DND-41 (cell line): ENCODE measurements around the gene MS4A13.

Source experiments
- EZH2 ChIP-seq: IDR thresholded peaks from 3 replicates; pipeline ENCODE4 v1.6.1; 2012; ENCODE audit warnings: borderline replicate concordance, low read depth, mild to moderate bottlenecking, moderate library complexity, low read length, inconsistent platforms; ENCODE audit not compliant: severe bottlenecking
- TF ChIP-seq, protein P1 (sequence below): IDR thresholded peaks from 2 replicates; pipeline ENCODE4 v1.5.1; 2012; ENCODE audit warnings: borderline replicate concordance, low read length, moderate library complexity, mild to moderate bottlenecking; ENCODE audit not compliant: poor library complexity, severe bottlenecking; ENCODE audit errors: extremely low read depth

DNA sequence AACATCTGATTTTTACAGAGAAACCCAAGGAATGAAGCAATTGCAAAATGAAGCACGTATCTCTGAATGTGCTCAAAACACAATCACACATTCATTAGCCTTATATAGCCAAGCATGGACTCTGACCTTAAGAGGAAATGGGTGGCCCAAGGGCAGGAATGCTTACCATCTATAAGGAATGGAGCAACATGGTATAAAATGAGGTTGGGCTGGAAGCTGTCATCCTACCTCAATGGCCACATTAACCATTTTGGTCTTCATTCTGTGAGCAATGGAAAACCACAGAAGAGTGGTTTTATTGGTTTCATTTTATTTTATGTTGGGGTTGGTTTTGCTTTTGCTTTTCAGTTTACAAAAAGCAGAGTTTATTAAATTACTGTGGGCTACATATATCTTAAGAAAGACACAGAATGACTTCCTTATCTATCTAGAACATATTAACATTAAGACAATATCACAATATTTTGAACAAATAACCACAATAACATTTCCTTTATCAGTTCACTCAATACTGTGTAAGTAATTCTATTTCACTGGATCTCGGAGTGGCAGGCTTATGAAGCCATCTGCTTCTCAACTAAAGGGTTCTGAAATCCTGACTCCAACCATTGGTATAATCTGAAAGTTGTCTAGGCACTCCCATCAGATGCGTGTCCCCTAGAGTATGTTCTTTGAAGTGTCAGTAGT, 10.8 kb upstream of the MS4A13 start:
- TF ChIP-seq, protein P1, sequence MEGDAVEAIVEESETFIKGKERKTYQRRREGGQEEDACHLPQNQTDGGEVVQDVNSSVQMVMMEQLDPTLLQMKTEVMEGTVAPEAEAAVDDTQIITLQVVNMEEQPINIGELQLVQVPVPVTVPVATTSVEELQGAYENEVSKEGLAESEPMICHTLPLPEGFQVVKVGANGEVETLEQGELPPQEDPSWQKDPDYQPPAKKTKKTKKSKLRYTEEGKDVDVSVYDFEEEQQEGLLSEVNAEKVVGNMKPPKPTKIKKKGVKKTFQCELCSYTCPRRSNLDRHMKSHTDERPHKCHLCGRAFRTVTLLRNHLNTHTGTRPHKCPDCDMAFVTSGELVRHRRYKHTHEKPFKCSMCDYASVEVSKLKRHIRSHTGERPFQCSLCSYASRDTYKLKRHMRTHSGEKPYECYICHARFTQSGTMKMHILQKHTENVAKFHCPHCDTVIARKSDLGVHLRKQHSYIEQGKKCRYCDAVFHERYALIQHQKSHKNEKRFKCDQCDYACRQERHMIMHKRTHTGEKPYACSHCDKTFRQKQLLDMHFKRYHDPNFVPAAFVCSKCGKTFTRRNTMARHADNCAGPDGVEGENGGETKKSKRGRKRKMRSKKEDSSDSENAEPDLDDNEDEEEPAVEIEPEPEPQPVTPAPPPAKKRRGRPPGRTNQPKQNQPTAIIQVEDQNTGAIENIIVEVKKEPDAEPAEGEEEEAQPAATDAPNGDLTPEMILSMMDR, result peak; percentile 5
- no peak for TF ChIP-seq EZH2
